Cardiac ventricle fibroblast (primary cell): ENCODE data around the gene ATXN8OS. TPM values are rescaled to one million over a fixed set of nuclear protein-coding genes. Genes with fewer than 3 reads are reported as not detected.

Experiments used
- total RNA-seq: library from RNA; depleted of rRNA; stranded (reverse); fragments of >200 nt; gene quantifications from 2 replicates; pipeline ENCODE4 v1.2.3, GENCODE V29; 2015

Gene ATXN8OS
- total RNA-seq, result not detected in 2 replicates

GRCh38 chr13:70107498-70108281, at the start of gene ATXN8OS:
Gene ATXN8OS, plus strand, starts transcription at chr13:70107826.

GRCh38 chr13:70108356-70109105, 905 bp downstream of the ATXN8OS start, which contains the start of gene KLHL1:
Gene KLHL1, minus strand, starts transcription at chr13:70108452. Its CDS starts 753 bp downstream, at chr13:70107699.

Other genes with a start within 250 kb of the ATXN8OS start
- not detected in 2 replicates for gene KLHL1, start 626 bp downstream of the ATXN8OS start, total RNA-seq